ENCODE results near the gene ULK4.

ULK4 gene

GRCh38 chr3:41627477-41628087, 334.3 kb downstream of the ULK4 start:
- no peak for DNase-seq

DNA sequence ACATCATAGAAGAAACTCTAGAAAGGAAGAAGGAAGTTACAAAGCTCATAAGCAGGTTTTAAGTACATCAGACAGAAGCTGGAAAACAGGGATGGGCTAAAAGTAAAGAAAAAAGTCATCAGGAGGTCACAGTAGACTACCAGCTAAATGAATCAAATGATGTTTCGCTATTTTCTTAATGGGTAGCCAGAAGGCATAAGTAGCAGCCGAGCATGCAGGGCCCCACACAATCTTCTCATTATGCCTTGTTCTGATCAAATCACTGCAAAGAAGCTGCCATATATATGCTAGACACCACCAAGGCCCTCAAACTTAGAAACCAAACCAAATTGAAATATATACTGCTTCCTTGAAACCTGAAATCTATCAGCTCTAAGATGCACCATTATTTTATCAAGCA, 349.1 kb downstream of the ULK4 start:
- no peak for DNase-seq

- DNase-seq: no peak
These were observed 350.9 kb downstream of the ULK4 start for GRCh38 chr3:41611008-41611407.

DNA sequence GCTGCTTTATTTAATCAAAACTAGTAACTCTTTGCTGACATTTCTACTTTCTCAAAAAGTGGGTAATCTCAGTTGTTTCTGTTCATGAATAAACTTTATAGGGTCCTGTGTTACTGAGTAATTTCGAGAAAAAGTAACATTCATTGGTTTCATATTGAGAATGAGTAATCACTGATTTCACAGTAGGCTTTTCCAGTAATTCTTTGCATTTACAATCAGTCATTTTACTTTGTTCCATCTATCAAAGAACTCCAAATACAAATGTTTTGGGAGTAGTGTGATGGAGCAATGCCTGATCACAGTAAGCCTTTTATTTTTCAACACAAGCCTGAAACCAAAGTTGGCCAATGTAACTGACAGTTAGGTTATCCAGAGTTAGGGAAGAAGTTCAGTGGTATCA, 353.6 kb downstream of the ULK4 start:
- DNase-seq: no peak

DNA sequence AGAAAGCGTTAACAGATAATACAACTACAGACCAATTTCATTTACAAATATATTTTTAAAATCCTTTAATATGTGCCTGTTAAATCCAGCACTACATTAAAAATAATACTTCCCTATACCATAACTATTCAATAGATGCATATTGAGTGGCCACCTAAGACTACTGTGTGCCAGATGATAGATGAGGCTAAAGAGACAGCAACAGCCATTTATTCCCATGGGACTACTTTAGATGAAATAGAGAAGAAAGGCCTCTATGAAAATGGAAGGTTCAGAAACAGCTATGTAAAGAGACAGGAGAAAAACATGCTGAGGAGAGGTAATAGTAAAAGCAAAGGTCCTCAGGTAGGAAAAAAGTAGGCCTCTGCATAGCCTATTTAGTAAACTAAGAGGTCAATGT, 358.1 kb downstream of the ULK4 start:
- DNase-seq: no peak

- no peak for DNase-seq
These were observed 359.8 kb downstream of the ULK4 start for GRCh38 chr3:41602121-41602520.

- no peak for DNase-seq
These were observed 360.4 kb downstream of the ULK4 start for GRCh38 chr3:41601404-41601987.

DNA sequence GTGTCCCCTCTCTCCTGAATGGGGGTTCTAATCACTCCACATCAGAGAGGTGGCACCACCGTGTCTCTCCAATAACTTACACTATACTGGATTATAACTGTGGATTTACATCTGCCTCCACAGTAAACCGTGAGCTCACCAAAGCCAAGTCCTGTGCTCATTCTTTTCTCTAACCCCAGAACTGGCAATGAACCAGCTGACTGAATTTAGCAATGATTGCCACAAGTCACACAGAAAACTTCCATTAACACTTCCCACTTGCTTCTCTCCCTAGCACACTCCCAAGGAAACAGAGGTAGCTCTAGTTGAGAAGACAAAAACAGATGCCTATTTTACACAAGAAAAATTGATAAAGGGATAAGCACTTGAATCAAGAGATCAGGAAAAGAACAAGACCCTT, 361.3 kb downstream of the ULK4 start:
- no peak for DNase-seq

- no peak for DNase-seq
These were observed 362.8 kb downstream of the ULK4 start for GRCh38 chr3:41599127-41599484.

GRCh38 chr3:41598402-41599126, 363.3 kb downstream of the ULK4 start:
- DNase-seq: no peak

DNA sequence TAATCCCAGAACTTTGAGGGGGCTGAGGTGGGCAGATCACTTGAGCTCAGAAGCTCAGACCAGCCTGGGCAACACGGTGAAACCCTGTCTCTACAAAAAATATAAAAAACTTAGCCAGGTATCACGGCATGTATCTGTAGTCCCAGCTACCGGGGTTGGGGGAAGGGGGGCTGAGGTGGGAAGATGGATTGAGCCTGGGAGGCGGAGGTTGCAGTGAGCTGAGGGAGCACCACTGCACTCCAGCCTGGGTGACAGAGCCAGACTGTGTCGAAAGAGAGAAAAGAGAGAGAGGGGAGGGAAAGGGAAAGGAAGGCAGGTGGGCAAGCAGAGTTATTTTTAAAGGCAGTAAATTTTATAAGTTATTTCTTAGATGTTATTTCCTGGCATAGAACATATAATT, 368.1 kb downstream of the ULK4 start:
- DNase-seq: no peak

- no peak for DNase-seq
These were observed 369.0 kb downstream of the ULK4 start for GRCh38 chr3:41592753-41593510.

DNA sequence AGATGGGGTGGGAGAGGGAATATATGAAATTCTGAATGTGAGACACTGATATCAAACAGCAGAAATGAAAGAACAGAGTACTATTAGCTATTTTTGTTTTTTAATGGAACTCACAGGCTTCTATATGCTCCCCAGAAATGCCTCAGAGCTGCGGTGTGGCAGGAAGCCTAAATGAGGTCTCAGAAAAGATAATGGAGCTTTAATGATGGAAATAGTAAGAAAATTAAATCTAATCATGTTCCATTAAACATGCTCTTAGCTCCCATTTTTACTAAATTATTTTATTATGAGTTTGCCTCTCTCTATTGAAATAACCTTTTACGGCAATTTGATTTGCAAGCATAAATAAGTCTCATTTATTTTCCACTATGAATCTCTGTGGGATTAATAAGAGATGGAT, 378.9 kb downstream of the ULK4 start:
- no peak for DNase-seq

DNA sequence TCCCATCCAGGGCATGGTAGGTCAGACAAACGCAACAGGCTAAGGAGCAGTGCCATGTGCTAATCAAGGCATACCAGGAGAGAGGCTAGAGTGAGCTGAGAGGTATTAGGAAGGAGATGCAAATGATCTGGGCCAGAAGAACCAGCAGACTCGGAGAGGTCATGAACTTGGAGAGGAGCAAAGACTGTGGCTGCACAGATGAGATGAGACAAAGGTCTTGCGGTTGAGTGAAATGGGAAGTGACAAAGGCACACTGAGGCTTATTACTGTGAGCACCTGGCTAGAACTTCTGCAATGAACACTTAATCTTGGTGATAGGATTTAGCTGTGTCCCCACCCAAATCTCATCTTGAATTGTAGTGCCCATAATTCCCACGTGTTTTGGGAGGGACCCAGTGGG, 380.2 kb downstream of the ULK4 start:
- DNase-seq: no peak

GRCh38 chr3:41580274-41580959, 381.5 kb downstream of the ULK4 start:
- peak; percentile 37 for DNase-seq

DNA sequence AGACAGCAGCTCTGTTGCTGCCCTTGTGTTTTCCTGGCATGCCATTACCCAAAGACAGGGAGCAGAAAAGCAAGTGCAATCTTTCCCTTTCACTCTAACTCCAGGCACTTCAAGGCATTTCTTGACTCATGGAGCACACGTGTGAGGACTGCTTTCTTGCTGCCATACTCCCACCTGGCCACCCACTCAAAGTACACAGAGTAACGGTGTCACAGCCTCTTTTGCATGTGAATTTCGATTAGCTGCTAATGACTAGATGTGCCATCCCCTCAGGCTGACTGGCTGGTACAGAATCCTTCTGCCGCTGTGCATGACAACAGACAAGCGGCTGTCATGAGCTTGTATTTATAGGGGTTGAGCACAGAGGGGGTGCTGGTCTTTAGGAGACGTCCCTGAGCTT, 382.0 kb downstream of the ULK4 start:
- no peak for DNase-seq

GRCh38 chr3:41578798-41579197, 383.1 kb downstream of the ULK4 start:
- DNase-seq: no peak

GRCh38 chr3:41575724-41576123, 386.2 kb downstream of the ULK4 start:
- DNase-seq: peak; percentile 34

DNA sequence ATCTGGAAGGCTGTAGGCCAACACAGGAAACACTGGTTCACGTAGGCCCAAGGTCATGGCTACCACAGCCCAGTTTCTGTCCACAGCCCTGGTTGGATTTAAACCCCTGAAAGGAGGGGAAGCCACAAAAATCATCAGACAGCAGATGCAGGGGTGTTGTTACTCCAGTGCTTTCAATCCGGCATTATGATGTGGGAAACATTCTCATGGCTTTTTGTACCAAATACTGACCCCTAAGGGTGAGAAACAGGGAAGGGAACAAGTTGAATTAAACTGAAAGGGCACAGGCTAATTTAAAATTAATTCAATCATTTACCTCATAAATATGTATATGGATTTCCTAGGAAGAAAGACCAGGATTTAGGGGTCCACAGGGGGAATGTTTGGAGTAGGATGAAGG, 387.0 kb downstream of the ULK4 start:
- DNase-seq: no peak

GRCh38 chr3:41573591-41573990, 388.3 kb downstream of the ULK4 start:
- no peak for DNase-seq

DNA sequence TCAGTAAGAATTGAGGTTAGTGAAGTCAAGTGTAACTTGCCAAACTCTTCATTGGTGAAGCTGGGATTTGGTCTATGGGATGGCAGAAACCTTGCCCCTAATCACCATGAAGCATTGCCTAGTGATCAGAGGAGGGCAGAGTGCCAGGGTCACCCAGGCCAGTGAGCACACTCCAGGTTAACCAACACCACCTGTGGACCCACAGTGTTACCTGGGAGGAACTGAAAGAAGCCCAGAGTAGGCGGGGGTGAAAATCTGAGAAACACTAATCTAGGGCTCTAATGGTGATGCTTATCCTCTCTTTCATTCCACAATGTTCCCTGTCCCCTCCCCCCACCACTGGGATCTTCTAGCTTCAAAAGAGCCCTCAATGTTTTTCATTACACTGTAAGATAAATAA, 389.8 kb downstream of the ULK4 start:
- DNase-seq: no peak

DNA sequence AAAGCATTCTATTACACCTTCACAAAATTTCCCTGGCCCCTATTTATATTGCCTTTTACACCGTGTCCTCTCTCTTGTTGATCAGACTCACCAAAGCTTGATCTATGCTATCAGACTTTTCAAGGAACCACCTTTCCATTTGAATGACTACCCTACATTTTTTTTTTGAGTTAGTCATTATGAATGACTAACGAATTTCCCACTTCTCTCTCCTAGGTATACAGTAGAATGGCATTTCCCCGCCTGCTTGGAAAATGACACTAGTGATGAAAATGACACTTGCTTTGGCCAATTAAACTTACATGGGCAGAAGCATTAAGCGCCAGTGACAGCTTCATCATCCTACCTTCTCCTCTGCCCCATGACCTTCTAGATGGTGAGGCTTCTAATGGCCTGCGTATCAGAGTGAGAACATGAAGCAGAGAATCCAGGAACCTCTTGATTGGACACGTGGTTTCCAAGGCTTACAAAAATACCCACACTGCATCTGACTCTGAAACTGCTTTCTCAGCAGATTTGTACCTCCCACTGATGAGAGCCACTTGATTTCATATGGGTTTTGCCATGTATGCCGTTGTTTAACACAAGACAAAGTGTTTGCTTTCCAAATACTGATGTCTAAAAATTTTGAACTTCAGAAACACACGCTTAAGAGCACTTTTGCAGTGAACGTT, 392.1 kb downstream of the ULK4 start:
- no peak for DNase-seq
